Spleen (tissue), 13 donors: ENCODE measurements around the gene RNU6-8. TPM values are rescaled to one million over a fixed set of nuclear protein-coding genes. Genes with fewer than 3 reads are reported as not detected.

Experiments
- DNase-seq: peaks from one replicate; pipeline ENCODE4 v3.0.0-alpha.2; 2020
- H3K27ac ChIP-seq, 8 donors: fragments of 200-600 bp; sonication (generic) in 7 of 8; 1 replicate in 4 of 8; 2 replicates in 4 of 8; pipeline versions ENCODE4 v1.5.0 to v1.8.0; 2016 to 2021; ENCODE audit warnings: inconsistent platforms in 4 of 8, mild to moderate bottlenecking in 4 of 8, moderate library complexity in 1 of 8
- H3K27me3 ChIP-seq, 7 donors: fragments of 200-600 bp; sonication (generic) in 6 of 7; replicated peaks in 1 of 7; 1 replicate in 4 of 7; 2 replicates in 3 of 7; pipeline versions ENCODE4 v1.5.0 to v1.8.0; 2016 to 2021; ENCODE audit warnings: inconsistent platforms in 3 of 7, mild to moderate bottlenecking in 1 of 7
- H3K36me3 ChIP-seq, 6 donors: fragments of 200-600 bp; sonication (generic) in 5 of 6; 1 replicate in 4 of 6; 2 replicates in 2 of 6; pipeline versions ENCODE4 v1.5.0 to v1.8.0; 2016 to 2021; ENCODE audit warnings: inconsistent platforms in 2 of 6
- H3K4me1 ChIP-seq, 6 donors: fragments of 200-600 bp; sonication (generic) in 5 of 6; 1 replicate in 3 of 6; 2 replicates in 3 of 6; pipeline versions ENCODE4 v1.5.0 to v1.8.0; 2016 to 2021; ENCODE audit warnings: inconsistent platforms in 3 of 6
- H3K4me3 ChIP-seq, 8 donors: fragments of 200-600 bp; sonication (generic) in 7 of 8; 1 replicate in 4 of 8; 2 replicates in 4 of 8; pipeline versions ENCODE4 v1.5.0 to v1.8.0; 2016 to 2021; ENCODE audit warnings: inconsistent platforms in 4 of 8, mild to moderate bottlenecking in 4 of 8, moderate library complexity in 2 of 8
- H3K9me3 ChIP-seq, 8 donors: fragments of 200-600 bp; sonication (generic) in 7 of 8; 1 replicate in 4 of 8; 2 replicates in 4 of 8; pipeline versions ENCODE4 v1.5.0 to v1.8.0; 2016 to 2021; ENCODE audit warnings: inconsistent platforms in 4 of 8
- CTCF ChIP-seq, 11 experiments: fragments of 200-600 bp in 7 of 11; fragments of 450-650 bp in 4 of 11; sonication (generic) in 4 of 11; IDR thresholded peaks in 8 of 11; conservative IDR thresholded peaks in 3 of 11; 1 replicate in 7 of 11; 2 replicates in 4 of 11; pipeline versions ENCODE4 v1.4.0 to v1.8.0; 2016 to 2021; ENCODE audit warnings: antibody characterized with exemption in 11 of 11, inconsistent platforms in 4 of 11, mild to moderate bottlenecking in 1 of 11
- POLR2A ChIP-seq, 3 donors: fragments of 450-650 bp; IDR thresholded peaks; one replicate each; pipeline ENCODE4 v1.5.1; 2017; ENCODE audit warnings: antibody characterized with exemption in 3 of 3, mild to moderate bottlenecking in 1 of 3
- POLR2AphosphoS5 ChIP-seq, 3 donors: sonication (generic); formaldehyde crosslinking; IDR thresholded peaks; one replicate each; pipeline ENCODE4 v1.5.1; 2017; ENCODE audit warnings: antibody characterized with exemption in 3 of 3
- WGBS, 5 donors: extraction: QIAGEN DNeasy Blood & Tissue Kit in 3 of 5; methylation state at CpG; one replicate each; pipeline versions ENCODE4 v1.1.5 to v1.1.7; 2013 to 2018; 5-methylcytosine and 5-hydroxymethylcytosine counted together
- intact Hi-C: fragments of 100-400 bp; cut with DNase I; formaldehyde crosslinking; loops from one replicate; pipeline ENCODE4 v1.15.0; 2023; ENCODE audit warnings: low total_unique reads
- long read RNA-seq, 2 donors: transcript quantifications; one replicate each; lab custom pipeline, GENCODE V29; 2026
- polyA plus RNA-seq, 3 donors: library from polyadenylated mRNA; stranded (reverse); fragments of 200-250 nt; gene quantifications; one replicate each; pipeline ENCODE4 v1.2.1, GENCODE V29; 2013
- total RNA-seq, 7 donors: library from RNA; depleted of rRNA in 3 of 7; stranded (reverse); fragments of >200 nt in 3 of 7; fragmentation: NEBNext Ultra II Directional in 4 of 7; extraction: Animal tissue kit (Norgen Biotek cat#: 25700) in 4 of 7; gene quantifications; one replicate each; pipeline versions ENCODE4 v1.1.0 to v1.2.1, GENCODE V29; 2016 to 2021
- donor health status: healthy with polysubstance abuse.
- donor health status: DM: no; HTN: no; CAD: no; lungs with moderate emphysema.
- donor health status: DM: no; HTN: no; CAD: no.
- donor health status: Bipolar disorder and iron deficiency.
- donor health status: healthy.
- donor health status: DM: no; HTN: no; CAD: no.
- donor health status: DM: yes; HTN: yes; CAD: no.

Gene RNU6-8
- total RNA-seq: not detected
- polyA plus RNA-seq: not detected
- long read RNA-seq, donor 1, partial matches to known transcripts: 0 of 1 reads
- long read RNA-seq, donor 1, other reads (novel, unspliced or antisense): 0 of 1 reads
- long read RNA-seq, donor 2: 0 reads

GRCh38 chr14:32202998-32203882, at the start of gene RNU6-8:
TSS of gene RNU6-8 (minus strand) at chr14:32203269.
- 0 to 1% (median 0%) methylated on average over 42 to 57 of the region's 57 CpGs for WGBS, 5 donors
- peak within 1 kb of the TSS; percentile 60 to 80 (median 69) for H3K4me3 ChIP-seq
- peaks cover 5 to 49% (median 27%) of the 10 kb centered on the region in 6 donors for H3K4me1 ChIP-seq
- peak within 1 kb of the TSS; percentile 87 to 97 (median 92) for H3K27ac ChIP-seq
- no peaks in the 10 kb centered on the region for H3K36me3 ChIP-seq
- H3K27me3 ChIP-seq: peaks cover 0 to 8% (median 0%) of the 10 kb centered on the region in 7 donors
- H3K9me3 ChIP-seq: no peaks in the 10 kb centered on the region
- intact Hi-C loops: loop anchor here (5.0 kb wide), 1 partner anchor 126 kb away; the partner anchor contains the start of gene ARHGAP5
- peak; percentile 81 to 90 (median 90) for TF ChIP-seq POLR2AphosphoS5 (IDR thresholded peaks at IDR 0.05)
- TF ChIP-seq CTCF (IDR thresholded peaks at IDR 0.05 in 8 of 11, conservative IDR thresholded peaks at IDR 0.05 in 3 of 11): peak in 1 of 11 experiments; percentile 18
- peak in 2 of 3 donors; percentile 23 to 50 for TF ChIP-seq POLR2A (IDR thresholded peaks at IDR 0.05)
- peak; percentile 97 for DNase-seq

DNA sequence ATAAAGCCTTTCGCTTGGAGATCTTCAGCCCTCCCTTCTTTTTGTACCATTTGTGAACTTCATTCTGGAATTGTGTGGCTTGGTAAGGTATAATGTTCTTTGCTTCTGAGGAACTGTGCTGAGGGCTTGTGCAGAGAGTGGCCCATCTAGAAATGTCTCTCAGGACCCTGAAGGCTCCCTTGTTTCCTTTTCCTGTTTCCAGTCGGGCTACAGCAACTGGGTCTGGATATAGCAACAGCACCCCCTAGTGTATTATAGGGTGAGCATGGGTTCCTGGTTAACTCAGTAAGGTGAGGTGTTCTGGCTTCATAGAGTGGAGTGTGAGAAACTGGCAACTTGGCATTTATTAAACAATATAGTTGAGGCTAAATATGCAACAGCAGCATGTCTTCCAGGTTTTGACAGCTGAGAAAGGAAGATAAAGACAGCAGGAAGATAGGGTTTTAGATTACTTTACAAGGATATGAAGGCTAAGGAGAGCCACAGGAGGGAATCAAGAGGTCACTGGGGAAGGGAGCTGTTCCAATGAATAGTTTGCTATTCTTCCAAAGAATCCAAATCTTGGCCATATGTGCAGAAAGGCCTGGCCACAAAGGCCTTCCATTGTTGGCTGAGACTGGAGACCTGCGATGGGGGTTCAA, 49.1 kb upstream of the RNU6-8 start:
- Histone ChIP-seq H3K27ac (peak overlapping the region in 1 of 8 donors; percentile 27), H3K4me1 (peaks cover 0 to 16% (median 1%) of the 10 kb centered on the region in 6 donors), H3K36me3 (no peaks in the 10 kb centered on the region), H3K27me3 (no peaks in the 10 kb centered on the region), H3K4me3 (no peak overlapping the region), H3K9me3 (no peaks in the 10 kb centered on the region)
- TF ChIP-seq POLR2AphosphoS5 (IDR thresholded peaks at IDR 0.05) (no peak), CTCF (IDR thresholded peaks at IDR 0.05 in 8 of 11, conservative IDR thresholded peaks at IDR 0.05 in 3 of 11) (peak; percentile 67 to 87 (median 82))
- WGBS, 5 donors: 58 to 62% (median 61%) methylated on average over 3 of the region's 3 CpGs
- no peak for DNase-seq
- intact Hi-C loops: loop anchor here (5.0 kb wide), 3 partner anchors 180 to 740 kb away; no protein-coding TSS in a partner anchor

- H3K4me3 ChIP-seq: no peak overlapping the region
- H3K9me3 ChIP-seq: no peaks in the 10 kb centered on the region
- no peaks in the 10 kb centered on the region for H3K27me3 ChIP-seq
- H3K27ac ChIP-seq: peak overlapping the region in 1 of 8 donors; percentile 27
- peaks cover 0 to 16% (median 1%) of the 10 kb centered on the region in 6 donors for H3K4me1 ChIP-seq
- H3K36me3 ChIP-seq: no peaks in the 10 kb centered on the region
- no peak for DNase-seq
- WGBS, 5 donors: 73 to 87% (median 82%) methylated on average over 4 of the region's 4 CpGs
- TF ChIP-seq CTCF (IDR thresholded peaks at IDR 0.05 in 8 of 11, conservative IDR thresholded peaks at IDR 0.05 in 3 of 11): no peak
- intact Hi-C loops: loop anchor here (5.0 kb wide), 3 partner anchors 179 to 739 kb away; no protein-coding TSS in a partner anchor
Observed at GRCh38 chr14:32251530-32251929, 48.5 kb upstream of the RNU6-8 start.
